Mesenchymal stem cell (in vitro differentiated cells and primary cell): ENCODE measurements around the gene MACROD2.
"Not testable (repeated sequence)": the region's sequence is repeated elsewhere in the genome, so short reads cannot be mapped to it uniquely, and the experiment has no call there.

ENCODE experiments used
- DNase-seq: peaks from one replicate; pipeline ENCODE4 v3.0.0-alpha.2; 2013
- H2AFZ ChIP-seq: one replicate; pipeline ENCODE4 v1.6.1; 2013; ENCODE audit warnings: low read depth, mild to moderate bottlenecking, control low read depth, inconsistent platforms, low read length, moderate library complexity
- H2AK5ac ChIP-seq: 2 replicates; pipeline ENCODE4 v1.6.1; 2013; ENCODE audit warnings: low read length, moderate library complexity, mild to moderate bottlenecking, inconsistent platforms; ENCODE audit not compliant: severe bottlenecking
- H2BK120ac ChIP-seq: one replicate; pipeline ENCODE4 v1.6.1; 2013; ENCODE audit warnings: low read depth, mild to moderate bottlenecking, inconsistent platforms, low read length, moderate library complexity
- H2BK12ac ChIP-seq, 2 experiments: one replicate each; pipeline ENCODE4 v1.6.1; 2013; ENCODE audit warnings: inconsistent platforms in 2 of 2, low read length in 2 of 2, mild to moderate bottlenecking in 2 of 2, moderate library complexity in 2 of 2, control low read depth in 1 of 2
- H2BK15ac ChIP-seq: one replicate; pipeline ENCODE4 v1.6.1; 2013; ENCODE audit warnings: mild to moderate bottlenecking, low read depth, inconsistent platforms; ENCODE audit not compliant: poor library complexity, severe bottlenecking
- H2BK5ac ChIP-seq: 2 replicates; pipeline ENCODE4 v1.6.1; 2013; ENCODE audit warnings: low read depth, mild to moderate bottlenecking, low read length, control low read depth, inconsistent platforms; ENCODE audit not compliant: poor library complexity, severe bottlenecking
- H3K14ac ChIP-seq, 2 experiments: one replicate each; pipeline ENCODE4 v1.6.1; 2013; ENCODE audit warnings: inconsistent platforms in 2 of 2, low read length in 2 of 2, control low read depth in 1 of 2, mild to moderate bottlenecking in 1 of 2, moderate library complexity in 1 of 2
- H3K18ac ChIP-seq, 2 experiments: one replicate each; pipeline ENCODE4 v1.6.1; 2013; ENCODE audit warnings: inconsistent platforms in 2 of 2, low read length in 2 of 2, control low read depth in 1 of 2, low read depth in 1 of 2, mild to moderate bottlenecking in 1 of 2
- H3K23ac ChIP-seq, 2 experiments: one replicate each; pipeline ENCODE4 v1.6.1; 2013; ENCODE audit warnings: inconsistent platforms in 2 of 2, low read length in 2 of 2, mild to moderate bottlenecking in 2 of 2, moderate library complexity in 2 of 2, control low read depth in 1 of 2
- H3K27ac ChIP-seq: 2 replicates; pipeline ENCODE4 v1.5.1; 2013; ENCODE audit warnings: mild to moderate bottlenecking, moderate library complexity, low read length, control low read depth, inconsistent platforms; ENCODE audit not compliant: poor library complexity, severe bottlenecking
- H3K27me3 ChIP-seq, 2 experiments: 2 replicates each; pipeline versions ENCODE4 v1.6.1 to v1.7.0; 2013; ENCODE audit warnings: low read length in 2 of 2, mild to moderate bottlenecking in 2 of 2, moderate library complexity in 2 of 2, control low read depth in 1 of 2, inconsistent platforms in 1 of 2; ENCODE audit not compliant: control insufficient read depth in 1 of 2, insufficient read depth in 1 of 2
- H3K36me3 ChIP-seq, 2 experiments: 2 replicates each; pipeline versions ENCODE4 v1.6.1 to v1.7.0; 2013; ENCODE audit warnings: low read length in 2 of 2, control low read depth in 1 of 2, inconsistent platforms in 1 of 2, low read depth in 1 of 2, mild to moderate bottlenecking in 1 of 2; ENCODE audit not compliant: insufficient read depth in 2 of 2, control insufficient read depth in 1 of 2
- H3K4ac ChIP-seq, 2 experiments: one replicate each; pipeline ENCODE4 v1.6.1; 2013; ENCODE audit warnings: inconsistent platforms in 2 of 2, low read length in 2 of 2, mild to moderate bottlenecking in 2 of 2, moderate library complexity in 2 of 2, control low read depth in 1 of 2, low read depth in 1 of 2
- H3K4me1 ChIP-seq: 2 replicates; pipeline ENCODE4 v1.6.1; 2013; ENCODE audit warnings: low read depth, low read length, control low read depth; ENCODE audit not compliant: control insufficient read depth, insufficient read depth
- H3K4me2 ChIP-seq: 2 replicates; pipeline ENCODE4 v1.6.1; 2013; ENCODE audit warnings: low read length, mild to moderate bottlenecking, inconsistent platforms; ENCODE audit not compliant: poor library complexity, severe bottlenecking
- H3K4me3 ChIP-seq, 2 experiments: 2 replicates each; pipeline versions ENCODE4 v1.5.1 to v1.7.0; 2013; ENCODE audit warnings: low read length in 2 of 2, mild to moderate bottlenecking in 2 of 2, control low read depth in 1 of 2, low read depth in 1 of 2; ENCODE audit not compliant: insufficient read depth in 1 of 2
- H3K79me1 ChIP-seq: replicated peaks from 2 replicates; pipeline ENCODE4 v1.6.1; 2013; ENCODE audit warnings: mild to moderate bottlenecking, control low read depth, low read length, inconsistent platforms; ENCODE audit not compliant: poor library complexity, severe bottlenecking
- H3K9ac ChIP-seq: 2 replicates; pipeline ENCODE4 v1.7.0; 2013; ENCODE audit warnings: mild to moderate bottlenecking, low read length, moderate library complexity
- H3K9me3 ChIP-seq: 2 replicates; pipeline ENCODE4 v1.7.0; 2013; ENCODE audit warnings: mild to moderate bottlenecking, low read length; ENCODE audit not compliant: control insufficient read depth
- H4K8ac ChIP-seq: one replicate; pipeline ENCODE4 v1.6.1; 2013; ENCODE audit warnings: inconsistent platforms, mild to moderate bottlenecking, low read length, moderate library complexity
- H4K91ac ChIP-seq: one replicate; pipeline ENCODE4 v1.6.1; 2013; ENCODE audit warnings: mild to moderate bottlenecking, low read length, inconsistent platforms
- WGBS: methylation state at CpG from one replicate; pipeline ENCODE4 v1.1.7; 2013; ENCODE audit warnings: mixed read lengths; 5-methylcytosine and 5-hydroxymethylcytosine counted together

MACROD2 gene

DNA sequence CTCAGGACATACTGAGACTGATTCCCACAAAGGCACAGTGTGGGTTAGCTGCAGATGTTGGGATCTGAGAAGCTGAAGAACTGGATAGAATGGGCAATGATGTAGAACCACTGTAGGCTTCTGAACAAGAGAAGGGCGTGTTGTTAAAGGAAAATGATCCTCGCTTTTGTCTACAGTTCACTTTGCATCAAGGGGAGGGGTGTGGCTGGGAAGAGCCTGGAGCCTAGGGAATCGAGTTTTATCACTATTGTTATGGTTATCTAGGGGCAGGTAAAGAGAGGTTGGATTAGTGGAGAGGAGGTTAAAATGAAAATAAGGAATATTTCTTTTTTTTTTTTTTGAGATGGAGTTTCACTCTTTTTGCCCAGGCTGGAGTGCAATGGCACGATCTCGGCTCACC is 1809.8 kb downstream of the MACROD2 start:
- 71% methylated on average over 5 of the region's 5 CpGs for WGBS
- H2BK120ac ChIP-seq = no peak overlapping the region
- no peaks in the 10 kb centered on the region for H3K4me1 ChIP-seq
- no peak overlapping the region for H4K91ac ChIP-seq
- no peak for DNase-seq
- no peak overlapping the region for H2AK5ac ChIP-seq
- no peak overlapping the region for H3K4ac ChIP-seq
- no peaks in the 10 kb centered on the region for H3K79me1 ChIP-seq
- no peak overlapping the region for H3K4me3 ChIP-seq
- H3K23ac ChIP-seq = no peak overlapping the region
- no peak overlapping the region for H3K27ac ChIP-seq
- no peak overlapping the region for H3K18ac ChIP-seq
- no peak overlapping the region for H4K8ac ChIP-seq
- no peak overlapping the region for H2AFZ ChIP-seq
- no peak overlapping the region for H2BK5ac ChIP-seq
- no peak overlapping the region for H2BK15ac ChIP-seq
- H3K9ac ChIP-seq = no peak overlapping the region
- no peak overlapping the region for H3K4me2 ChIP-seq
- H3K36me3 ChIP-seq = no peaks in the 10 kb centered on the region
- H3K14ac ChIP-seq = no peak overlapping the region
- no peaks in the 10 kb centered on the region for H3K9me3 ChIP-seq
- H3K27me3 ChIP-seq = no peaks in the 10 kb centered on the region
- H2BK12ac ChIP-seq = no peak overlapping the region

DNA sequence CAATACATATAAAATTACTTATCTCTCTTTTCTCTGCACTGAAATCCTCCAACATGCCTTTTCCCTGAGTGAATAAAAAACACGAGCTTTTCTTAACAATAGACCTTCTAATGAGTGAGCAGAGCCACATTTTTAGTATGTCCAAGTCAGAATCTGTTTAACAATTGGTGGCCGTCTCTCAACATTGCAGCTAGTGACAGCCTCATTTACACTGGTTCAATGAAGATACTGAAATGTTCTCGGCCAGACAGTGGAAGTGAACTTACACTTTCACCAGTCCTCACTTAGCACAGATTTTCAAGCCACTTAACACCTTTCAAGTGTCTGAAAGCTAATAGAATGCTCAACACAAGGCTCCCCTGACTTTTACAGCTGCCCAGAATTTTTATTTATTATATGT is 1810.8 kb downstream of the MACROD2 start:
- 51% methylated on average over 3 of the region's 3 CpGs for WGBS
- Histone ChIP-seq H2AFZ (no peak overlapping the region), H3K4ac (no peak overlapping the region), H3K9me3 (no peaks in the 10 kb centered on the region), H2BK5ac (no peak overlapping the region), H3K4me3 (no peak overlapping the region), H3K4me1 (no peaks in the 10 kb centered on the region), H3K36me3 (no peaks in the 10 kb centered on the region), H2BK120ac (no peak overlapping the region), H4K91ac (no peak overlapping the region), H3K4me2 (no peak overlapping the region), H4K8ac (no peak overlapping the region), H3K14ac (no peak overlapping the region), H3K18ac (no peak overlapping the region), H2AK5ac (no peak overlapping the region), H2BK15ac (no peak overlapping the region), H3K27me3 (no peaks in the 10 kb centered on the region), H3K79me1 (no peaks in the 10 kb centered on the region), H3K9ac (no peak overlapping the region), H3K27ac (no peak overlapping the region), H3K23ac (no peak overlapping the region), H2BK12ac (no peak overlapping the region)
- DNase-seq = no peak

DNA sequence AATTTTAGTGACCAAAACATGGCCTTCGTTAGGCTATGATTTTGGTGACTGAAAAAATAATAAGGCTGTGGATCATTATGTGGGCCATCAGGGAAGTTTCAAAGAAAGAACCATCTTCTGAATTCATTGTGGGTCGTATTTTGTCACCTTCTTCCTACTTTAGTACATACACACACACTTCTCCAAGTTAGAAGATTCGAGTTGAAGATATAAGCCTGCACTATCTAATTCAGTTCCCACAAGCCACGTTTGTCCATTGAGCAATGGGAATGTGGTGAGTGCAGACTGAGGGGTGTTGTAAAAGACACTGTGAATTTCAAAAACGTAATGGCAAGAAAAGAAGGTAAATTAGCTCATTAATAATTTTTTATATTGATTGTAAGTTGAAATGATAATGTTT is 1812.0 kb downstream of the MACROD2 start:
- Histone ChIP-seq H2BK15ac (no peak overlapping the region), H3K14ac (no peak overlapping the region), H3K4ac (no peak overlapping the region), H3K18ac (no peak overlapping the region), H3K4me2 (no peak overlapping the region), H2AFZ (no peak overlapping the region), H3K4me3 (no peak overlapping the region), H3K27me3 (no peaks in the 10 kb centered on the region), H3K27ac (no peak overlapping the region), H3K36me3 (no peaks in the 10 kb centered on the region), H2BK5ac (no peak overlapping the region), H2BK12ac (no peak overlapping the region), H3K79me1 (no peaks in the 10 kb centered on the region), H2BK120ac (no peak overlapping the region), H2AK5ac (no peak overlapping the region), H4K8ac (no peak overlapping the region), H3K9ac (no peak overlapping the region), H4K91ac (no peak overlapping the region), H3K9me3 (no peaks in the 10 kb centered on the region), H3K4me1 (no peaks in the 10 kb centered on the region), H3K23ac (no peak overlapping the region)
- DNase-seq = no peak
- WGBS = 58% methylated on average over 2 of the region's 5 CpGs

GRCh38 chr20:15807771-15808170 is 1812.5 kb downstream of the MACROD2 start:
- not testable (repeated sequence) for H3K4me2 ChIP-seq, H4K91ac ChIP-seq, H2AFZ ChIP-seq, H3K4me3 ChIP-seq, H3K4me1 ChIP-seq, H3K9ac ChIP-seq, H3K79me1 ChIP-seq, H4K8ac ChIP-seq, H3K27ac ChIP-seq, H3K23ac ChIP-seq, H3K36me3 ChIP-seq, H3K4ac ChIP-seq, H2BK12ac ChIP-seq, H3K18ac ChIP-seq, DNase-seq, H3K14ac ChIP-seq, H3K27me3 ChIP-seq, H2BK5ac ChIP-seq, H2BK120ac ChIP-seq, H3K9me3 ChIP-seq, H2BK15ac ChIP-seq, H2AK5ac ChIP-seq
- 84% methylated on average over 8 of the region's 8 CpGs for WGBS
